ENCODE results near the gene AIMP1.

Gene AIMP1

GRCh38 chr4:106334741-106335470 lies 18.6 kb downstream of the AIMP1 start:
- Histone ChIP-seq H3K27me3 (ENCODE audit: control insufficient read depth, insufficient read depth, low read length) (no peaks in the 10 kb centered on the region), H3K9ac (ENCODE audit: low read depth, low read length) (no peak overlapping the region), H3K36me3 (ENCODE audit: insufficient read depth, low read length) (peaks cover 58% of the 10 kb centered on the region), H3K4me2 (ENCODE audit: low read length) (no peak overlapping the region), H3K4me1 (ENCODE audit: control insufficient read depth, insufficient read depth, low read length) (peaks cover 4% of the 10 kb centered on the region), H3K9me3 (replicated peaks; ENCODE audit: low read length) (no peaks in the 10 kb centered on the region), H3K4me3 (ENCODE audit: low read length) (no peak overlapping the region)

GRCh38 chr4:106336618-106337017 lies 20.3 kb downstream of the AIMP1 start:
- peaks cover 3% of the 10 kb centered on the region for H3K9me3 ChIP-seq (replicated peaks; ENCODE audit: low read length)
- H3K9ac ChIP-seq (ENCODE audit: low read depth, low read length): no peak overlapping the region
- H3K4me1 ChIP-seq (ENCODE audit: control insufficient read depth, insufficient read depth, low read length): peaks cover 4% of the 10 kb centered on the region
- no peak overlapping the region for H3K4me3 ChIP-seq (ENCODE audit: low read length)
- peaks cover 52% of the 10 kb centered on the region for H3K36me3 ChIP-seq (ENCODE audit: insufficient read depth, low read length)
- no peak overlapping the region for H3K4me2 ChIP-seq (ENCODE audit: low read length)
- no peaks in the 10 kb centered on the region for H3K27me3 ChIP-seq (ENCODE audit: control insufficient read depth, insufficient read depth, low read length)

GRCh38 chr4:106337916-106338315 lies 21.6 kb downstream of the AIMP1 start:
- Histone ChIP-seq H3K9me3 (replicated peaks; ENCODE audit: low read length) (peaks cover 3% of the 10 kb centered on the region), H3K36me3 (ENCODE audit: insufficient read depth, low read length) (peaks cover 45% of the 10 kb centered on the region), H3K9ac (ENCODE audit: low read depth, low read length) (no peak overlapping the region), H3K4me2 (ENCODE audit: low read length) (no peak overlapping the region), H3K4me3 (ENCODE audit: low read length) (no peak overlapping the region), H3K4me1 (ENCODE audit: control insufficient read depth, insufficient read depth, low read length) (peaks cover 4% of the 10 kb centered on the region), H3K27me3 (ENCODE audit: control insufficient read depth, insufficient read depth, low read length) (no peaks in the 10 kb centered on the region)

GRCh38 chr4:106338671-106339070 lies 22.3 kb downstream of the AIMP1 start:
- peaks cover 40% of the 10 kb centered on the region for H3K36me3 ChIP-seq (ENCODE audit: insufficient read depth, low read length)
- H3K4me2 ChIP-seq (ENCODE audit: low read length): no peak overlapping the region
- H3K27me3 ChIP-seq (ENCODE audit: control insufficient read depth, insufficient read depth, low read length): no peaks in the 10 kb centered on the region
- no peaks in the 10 kb centered on the region for H3K4me1 ChIP-seq (ENCODE audit: control insufficient read depth, insufficient read depth, low read length)
- peaks cover 3% of the 10 kb centered on the region for H3K9me3 ChIP-seq (replicated peaks; ENCODE audit: low read length)
- H3K4me3 ChIP-seq (ENCODE audit: low read length): no peak overlapping the region
- no peak overlapping the region for H3K9ac ChIP-seq (ENCODE audit: low read depth, low read length)

GRCh38 chr4:106339431-106339830 lies 23.1 kb downstream of the AIMP1 start:
- Histone ChIP-seq H3K36me3 (ENCODE audit: insufficient read depth, low read length) (peaks cover 40% of the 10 kb centered on the region), H3K4me2 (ENCODE audit: low read length) (no peak overlapping the region), H3K4me3 (ENCODE audit: low read length) (no peak overlapping the region), H3K9ac (ENCODE audit: low read depth, low read length) (no peak overlapping the region), H3K9me3 (replicated peaks; ENCODE audit: low read length) (peaks cover 3% of the 10 kb centered on the region), H3K27me3 (ENCODE audit: control insufficient read depth, insufficient read depth, low read length) (no peaks in the 10 kb centered on the region), H3K4me1 (ENCODE audit: control insufficient read depth, insufficient read depth, low read length) (peaks cover 1% of the 10 kb centered on the region)

- peaks cover 7% of the 10 kb centered on the region for H3K4me1 ChIP-seq (ENCODE audit: control insufficient read depth, insufficient read depth, low read length)
- peaks cover 3% of the 10 kb centered on the region for H3K9me3 ChIP-seq (replicated peaks; ENCODE audit: low read length)
- H3K27me3 ChIP-seq (ENCODE audit: control insufficient read depth, insufficient read depth, low read length): no peaks in the 10 kb centered on the region
- H3K36me3 ChIP-seq (ENCODE audit: insufficient read depth, low read length): peaks cover 36% of the 10 kb centered on the region
- H3K4me3 ChIP-seq (ENCODE audit: low read length): no peak overlapping the region
- H3K9ac ChIP-seq (ENCODE audit: low read depth, low read length): no peak overlapping the region
- no peak overlapping the region for H3K4me2 ChIP-seq (ENCODE audit: low read length)
These were observed 24.4 kb downstream of the AIMP1 start for GRCh38 chr4:106340774-106341173.

- Histone ChIP-seq H3K4me3 (ENCODE audit: low read length) (no peak overlapping the region), H3K9me3 (replicated peaks; ENCODE audit: low read length) (peaks cover 3% of the 10 kb centered on the region), H3K4me1 (ENCODE audit: control insufficient read depth, insufficient read depth, low read length) (peaks cover 7% of the 10 kb centered on the region), H3K27me3 (ENCODE audit: control insufficient read depth, insufficient read depth, low read length) (no peaks in the 10 kb centered on the region), H3K36me3 (ENCODE audit: insufficient read depth, low read length) (peaks cover 28% of the 10 kb centered on the region), H3K4me2 (ENCODE audit: low read length) (no peak overlapping the region), H3K9ac (ENCODE audit: low read depth, low read length) (no peak overlapping the region)
These were observed 27.7 kb downstream of the AIMP1 start for GRCh38 chr4:106343865-106344646.

- no peaks in the 10 kb centered on the region for H3K27me3 ChIP-seq (ENCODE audit: control insufficient read depth, insufficient read depth, low read length)
- peaks cover 3% of the 10 kb centered on the region for H3K9me3 ChIP-seq (replicated peaks; ENCODE audit: low read length)
- no peak overlapping the region for H3K4me2 ChIP-seq (ENCODE audit: low read length)
- H3K4me3 ChIP-seq (ENCODE audit: low read length): no peak overlapping the region
- peaks cover 7% of the 10 kb centered on the region for H3K4me1 ChIP-seq (ENCODE audit: control insufficient read depth, insufficient read depth, low read length)
- H3K36me3 ChIP-seq (ENCODE audit: insufficient read depth, low read length): peaks cover 22% of the 10 kb centered on the region
- no peak overlapping the region for H3K9ac ChIP-seq (ENCODE audit: low read depth, low read length)
These were observed 28.3 kb downstream of the AIMP1 start for GRCh38 chr4:106344647-106344970.

GRCh38 chr4:106347167-106347566 lies 30.8 kb downstream of the AIMP1 start:
- no peak overlapping the region for H3K4me2 ChIP-seq (ENCODE audit: low read length)
- peaks cover 7% of the 10 kb centered on the region for H3K4me1 ChIP-seq (ENCODE audit: control insufficient read depth, insufficient read depth, low read length)
- H3K9ac ChIP-seq (ENCODE audit: low read depth, low read length): no peak overlapping the region
- H3K4me3 ChIP-seq (ENCODE audit: low read length): no peak overlapping the region
- H3K36me3 ChIP-seq (ENCODE audit: insufficient read depth, low read length): peaks cover 16% of the 10 kb centered on the region
- no peaks in the 10 kb centered on the region for H3K27me3 ChIP-seq (ENCODE audit: control insufficient read depth, insufficient read depth, low read length)
- no peaks in the 10 kb centered on the region for H3K9me3 ChIP-seq (replicated peaks; ENCODE audit: low read length)

- Histone ChIP-seq H3K9me3 (replicated peaks; ENCODE audit: low read length) (no peaks in the 10 kb centered on the region), H3K27me3 (ENCODE audit: control insufficient read depth, insufficient read depth, low read length) (no peaks in the 10 kb centered on the region), H3K4me1 (ENCODE audit: control insufficient read depth, insufficient read depth, low read length) (peaks cover 4% of the 10 kb centered on the region), H3K9ac (ENCODE audit: low read depth, low read length) (no peak overlapping the region), H3K4me2 (ENCODE audit: low read length) (no peak overlapping the region), H3K4me3 (ENCODE audit: low read length) (no peak overlapping the region), H3K36me3 (ENCODE audit: insufficient read depth, low read length) (peaks cover 16% of the 10 kb centered on the region)
These were observed 34.7 kb downstream of the AIMP1 start for GRCh38 chr4:106351016-106351415.

GRCh38 chr4:106353786-106354185 lies 37.4 kb downstream of the AIMP1 start:
- Histone ChIP-seq H3K36me3 (ENCODE audit: insufficient read depth, low read length) (peaks cover 2% of the 10 kb centered on the region), H3K9ac (ENCODE audit: low read depth, low read length) (no peak overlapping the region), H3K4me1 (ENCODE audit: control insufficient read depth, insufficient read depth, low read length) (peaks cover 9% of the 10 kb centered on the region), H3K4me2 (ENCODE audit: low read length) (no peak overlapping the region), H3K4me3 (ENCODE audit: low read length) (no peak overlapping the region), H3K9me3 (replicated peaks; ENCODE audit: low read length) (no peaks in the 10 kb centered on the region), H3K27me3 (ENCODE audit: control insufficient read depth, insufficient read depth, low read length) (no peaks in the 10 kb centered on the region)

- H3K4me2 ChIP-seq (ENCODE audit: low read length): no peak overlapping the region
- H3K9ac ChIP-seq (ENCODE audit: low read depth, low read length): no peak overlapping the region
- peaks cover 16% of the 10 kb centered on the region for H3K4me1 ChIP-seq (ENCODE audit: control insufficient read depth, insufficient read depth, low read length)
- no peaks in the 10 kb centered on the region for H3K27me3 ChIP-seq (ENCODE audit: control insufficient read depth, insufficient read depth, low read length)
- no peaks in the 10 kb centered on the region for H3K36me3 ChIP-seq (ENCODE audit: insufficient read depth, low read length)
- H3K9me3 ChIP-seq (replicated peaks; ENCODE audit: low read length): no peaks in the 10 kb centered on the region
- no peak overlapping the region for H3K4me3 ChIP-seq (ENCODE audit: low read length)
These were observed 38.8 kb downstream of the AIMP1 start for GRCh38 chr4:106355193-106355592.
